H1 (cell line): ENCODE measurements around the gene HS3ST1. TPM values are rescaled to one million over a fixed set of nuclear protein-coding genes. Genes with fewer than 3 reads are reported as not detected.

Source experiments
- CTCF ChIA-PET: fragments of 300-600 bp; sonication (Branson Sonifier 250); formaldehyde crosslinking; loops from one replicate; lab custom pipeline; 2021; ENCODE audit not compliant: partially characterized antibody; lab: Charles Lee
- POLR2A ChIA-PET: fragments of 300-600 bp; sonication (Branson Sonifier 250); formaldehyde crosslinking; loops from one replicate; lab custom pipeline; 2021; ENCODE audit warnings: inconsistent platforms; ENCODE audit not compliant: partially characterized antibody; lab: Charles Lee
- DNase-seq, 2 experiments: peaks; one replicate each; pipeline versions ENCODE4 v3.0.0 to v3.0.0-alpha.2; 2010 to 2022; ENCODE audit warnings: low spot score in 2 of 2, low read depth in 1 of 2, mixed read lengths in 1 of 2
- FAIRE-seq: peaks from 2 replicates; lab custom pipeline; 2011; peaks lifted over from hg19 to GRCh38; lab: Jason Lieb, UNC
- H2AFZ ChIP-seq: 2 replicates; pipeline ENCODE4 v1.8.1; 2012; ENCODE audit warnings: low read length, inconsistent platforms
- H2AK5ac ChIP-seq: 2 replicates; pipeline ENCODE4 v1.6.1; 2013; ENCODE audit warnings: low read depth, low read length
- H2BK120ac ChIP-seq: replicated peaks from 2 replicates; pipeline ENCODE3; 2013; ENCODE audit warnings: low read depth, low read length, inconsistent platforms
- H2BK12ac ChIP-seq: 2 replicates; pipeline ENCODE4 v1.6.1; 2013; ENCODE audit warnings: low read depth, low read length
- H2BK15ac ChIP-seq: 2 replicates; pipeline ENCODE4 v1.6.1; 2013; ENCODE audit warnings: low read length
- H2BK20ac ChIP-seq: 2 replicates; pipeline ENCODE4 v1.6.1; 2013; ENCODE audit warnings: low read length
- H2BK5ac ChIP-seq: 2 replicates; pipeline ENCODE4 v1.6.1; 2013; ENCODE audit warnings: low read depth, low read length
- H3K14ac ChIP-seq: 2 replicates; pipeline ENCODE4 v1.6.1; 2013; ENCODE audit warnings: inconsistent platforms; ENCODE audit not compliant: insufficient read length
- H3K18ac ChIP-seq: 2 replicates; pipeline ENCODE4 v1.6.1; 2013; ENCODE audit warnings: low read length; ENCODE audit errors: extremely low read depth
- H3K23ac ChIP-seq: 2 replicates; pipeline ENCODE4 v1.6.1; 2013; ENCODE audit warnings: inconsistent platforms; ENCODE audit not compliant: insufficient read length
- H3K23me2 ChIP-seq: 2 replicates; pipeline ENCODE4 v1.6.1; 2013; ENCODE audit warnings: low read depth, low read length
- H3K27ac ChIP-seq: 2 replicates; pipeline ENCODE4 v1.6.1; 2011; ENCODE audit warnings: low read depth, low read length, inconsistent platforms
- H3K27me3 ChIP-seq, 4 experiments: replicated peaks in 1 of 4; 1 replicate in 1 of 4; 2 replicates in 3 of 4; pipeline versions ENCODE4 v1.6.1 to v1.8.1; 2011 to 2013; ENCODE audit warnings: low read length in 3 of 4, mild to moderate bottlenecking in 3 of 4, inconsistent platforms in 2 of 4, mixed read lengths in 2 of 4, moderate library complexity in 1 of 4; ENCODE audit not compliant: control insufficient read depth in 3 of 4, insufficient read depth in 3 of 4; ENCODE audit errors: extremely low read depth in 1 of 4
- H3K36me3 ChIP-seq, 4 experiments: 2 replicates each; pipeline versions ENCODE4 v1.6.1 to v1.8.1; 2011 to 2013; ENCODE audit warnings: mild to moderate bottlenecking in 4 of 4, low read length in 3 of 4, moderate library complexity in 2 of 4, control low read depth in 1 of 4, inconsistent platforms in 1 of 4; ENCODE audit not compliant: insufficient read depth in 4 of 4, control insufficient read depth in 2 of 4
- H3K4ac ChIP-seq: replicated peaks from 2 replicates; pipeline ENCODE3; 2013; ENCODE audit warnings: low read length, low read depth, mixed read lengths, inconsistent platforms; ENCODE audit not compliant: insufficient read length
- H3K4me1 ChIP-seq, 4 experiments: replicated peaks in 1 of 4; 1 replicate in 1 of 4; 2 replicates in 3 of 4; pipeline versions ENCODE4 v1.6.1 to v1.8.1; 2011 to 2013; ENCODE audit warnings: low read length in 3 of 4, inconsistent platforms in 2 of 4, mixed read lengths in 1 of 4; ENCODE audit not compliant: insufficient read depth in 4 of 4, control insufficient read depth in 3 of 4
- H3K4me2 ChIP-seq, 2 experiments: 2 replicates each; pipeline versions ENCODE4 v1.6.1 to v1.8.1; 2011 to 2013; ENCODE audit warnings: low read depth in 2 of 2, low read length in 2 of 2, control low read depth in 1 of 2, inconsistent platforms in 1 of 2, mild to moderate bottlenecking in 1 of 2; ENCODE audit not compliant: insufficient read depth in 1 of 2
- H3K4me3 ChIP-seq, 4 experiments: fragments of 200-600, 300-600 bp in 1 of 4; sonication (generic), shearing (Covaris generic), sonication (Bioruptor Twin) in 1 of 4; 2 replicates each; pipeline versions ENCODE4 v1.5.1 to v1.8.1; 2011 to 2016; ENCODE audit warnings: low read length in 4 of 4, low read depth in 3 of 4, control low read depth in 2 of 4, inconsistent platforms in 2 of 4, mild to moderate bottlenecking in 2 of 4, mixed read lengths in 1 of 4, moderate library complexity in 1 of 4; ENCODE audit not compliant: insufficient read depth in 2 of 4; ENCODE audit errors: extremely low read depth in 1 of 4
- H3K56ac ChIP-seq: replicated peaks from 2 replicates; pipeline ENCODE3; 2013; ENCODE audit warnings: low read depth, mild to moderate bottlenecking, mixed read lengths, low read length, inconsistent platforms; ENCODE audit not compliant: insufficient read length
- H3K79me1 ChIP-seq: 2 replicates; pipeline ENCODE4 v1.6.1; 2013; ENCODE audit warnings: low read depth, low read length, control low read depth
- H3K79me2 ChIP-seq, 2 experiments: 2 replicates each; pipeline versions ENCODE4 v1.6.1 to v1.8.1; 2012 to 2013; ENCODE audit warnings: low read length in 2 of 2, mild to moderate bottlenecking in 2 of 2, inconsistent platforms in 1 of 2; ENCODE audit not compliant: insufficient read depth in 2 of 2, control insufficient read depth in 1 of 2
- H3K9ac ChIP-seq, 4 experiments: replicated peaks in 1 of 4; 1 replicate in 1 of 4; 2 replicates in 3 of 4; pipeline versions ENCODE4 v1.6.1 to v1.8.1; 2011 to 2013; ENCODE audit warnings: low read depth in 3 of 4, low read length in 3 of 4, control low read depth in 2 of 4, mild to moderate bottlenecking in 2 of 4, moderate library complexity in 2 of 4, inconsistent platforms in 1 of 4; ENCODE audit errors: extremely low read depth in 1 of 4
- H3K9me3 ChIP-seq, 2 experiments: 2 replicates each; pipeline versions ENCODE4 v1.6.1 to v1.8.1; 2012 to 2013; ENCODE audit warnings: mild to moderate bottlenecking in 2 of 2, moderate library complexity in 2 of 2, control low read depth in 1 of 2, inconsistent platforms in 1 of 2, low read depth in 1 of 2, low read length in 1 of 2, mixed read lengths in 1 of 2; ENCODE audit not compliant: insufficient read depth in 2 of 2
- H4K20me1 ChIP-seq, 2 experiments: replicated peaks in 1 of 2; 2 replicates each; pipeline versions ENCODE3 to v1.8.1; 2011 to 2013; ENCODE audit warnings: inconsistent platforms in 2 of 2, low read length in 2 of 2, mild to moderate bottlenecking in 1 of 2; ENCODE audit not compliant: insufficient read depth in 2 of 2, control insufficient read depth in 1 of 2
- H4K5ac ChIP-seq: 2 replicates; pipeline ENCODE4 v1.6.1; 2013; ENCODE audit warnings: low read length, low read depth, mixed read lengths, inconsistent platforms; ENCODE audit not compliant: insufficient read length
- H4K8ac ChIP-seq: 2 replicates; pipeline ENCODE4 v1.8.0; 2013; ENCODE audit warnings: mild to moderate bottlenecking, moderate library complexity, low read length, inconsistent platforms; ENCODE audit not compliant: insufficient read depth; ENCODE audit errors: extremely low read depth
- H4K91ac ChIP-seq: replicated peaks from 2 replicates; pipeline ENCODE3; 2013; ENCODE audit warnings: low read length, mixed read lengths, inconsistent platforms; ENCODE audit not compliant: insufficient read length
- ATF2 ChIP-seq: IDR thresholded peaks from 2 replicates; pipeline ENCODE4 v1.6.1; 2012; ENCODE audit warnings: low read length, inconsistent platforms
- ATF3 ChIP-seq: IDR thresholded peaks from 2 replicates; pipeline ENCODE4 v1.6.1; 2011; ENCODE audit warnings: low read depth, mild to moderate bottlenecking, low read length; ENCODE audit not compliant: insufficient read depth
- CHD2 ChIP-seq: IDR thresholded peaks from 2 replicates; pipeline ENCODE4 v1.6.1; 2012; ENCODE audit warnings: low read length, improper control_type of control experiment
- E2F6 ChIP-seq: IDR thresholded peaks from 2 replicates; pipeline ENCODE4 v1.6.1; 2012; ENCODE audit warnings: inconsistent platforms
- EGR1 ChIP-seq: IDR thresholded peaks from 2 replicates; pipeline ENCODE4 v1.6.1; 2011; ENCODE audit warnings: low read depth, low read length, borderline replicate concordance
- HDAC2 ChIP-seq, 2 experiments: fragments of 300-600 bp in 1 of 2; sonication (generic) in 1 of 2; IDR thresholded peaks; 2 replicates each; pipeline ENCODE4 v1.6.1; 2011 to 2012; ENCODE audit warnings: low read depth in 2 of 2, low read length in 2 of 2, mild to moderate bottlenecking in 2 of 2, moderate library complexity in 2 of 2, borderline replicate concordance in 1 of 2, inconsistent platforms in 1 of 2
- NRF1 ChIP-seq: IDR thresholded peaks from 2 replicates; pipeline ENCODE4 v1.6.1; 2011; ENCODE audit warnings: mild to moderate bottlenecking, low read depth, low read length, improper control_type of control experiment
- POLR2A ChIP-seq, 2 experiments: IDR thresholded peaks; 1 replicate in 1 of 2; 2 replicates in 1 of 2; pipeline ENCODE4 v1.6.1; 2011; ENCODE audit warnings: low read depth in 2 of 2, low read length in 2 of 2, mild to moderate bottlenecking in 2 of 2; ENCODE audit errors: control extremely low read depth in 1 of 2
- RXRA ChIP-seq: IDR thresholded peaks from 2 replicates; pipeline ENCODE4 v1.6.1; 2011; ENCODE audit warnings: low read depth, mild to moderate bottlenecking, low read length, moderate library complexity; ENCODE audit not compliant: insufficient read depth
- SP4 ChIP-seq: IDR thresholded peaks from 2 replicates; pipeline ENCODE4 v1.6.1; 2012; ENCODE audit warnings: low read length, inconsistent platforms
- TAF1 ChIP-seq: IDR thresholded peaks from 2 replicates; pipeline ENCODE4 v1.6.1; 2011; ENCODE audit warnings: mild to moderate bottlenecking, low read depth, low read length
- TBP ChIP-seq: IDR thresholded peaks from 2 replicates; pipeline ENCODE4 v1.6.1; 2011; ENCODE audit warnings: low read depth, low read length, improper control_type of control experiment
- WGBS, 2 experiments: shearing (Covaris generic) in 1 of 2; methylation state at CpG; one replicate each; pipeline versions ENCODE4 v1.1.6 to v1.1.7; 2013 to 2015; ENCODE audit warnings: low lambda C conversion rate in 2 of 2, mixed read lengths in 2 of 2, inconsistent platforms in 1 of 2, low coverage in 1 of 2, missing lambda C conversion rate in 1 of 2; ENCODE audit not compliant: insufficient replicate concordance in 2 of 2, insufficient coverage in 1 of 2, insufficient read length in 1 of 2; ENCODE audit errors: extremely low coverage in 1 of 2, missing lambda C conversion rate in 1 of 2; 5-methylcytosine and 5-hydroxymethylcytosine counted together
- polyA plus RNA-seq, 7 experiments: library from polyadenylated mRNA; depleted of rRNA in 3 of 7; stranded (reverse) in 5 of 7; unstranded in 2 of 7; fragments of >200 nt in 5 of 7; fragments of 200-250 nt in 2 of 7; gene quantifications; 1 replicate in 5 of 7; 2 replicates in 1 of 7; 4 replicates in 1 of 7; pipeline versions ENCODE4 v1.2.1 to v1.2.3, GENCODE V29; 2011 to 2013; ENCODE audit warnings: missing spikeins in 2 of 7, mixed read lengths in 2 of 7
- total RNA-seq: library from RNA; stranded (reverse); fragmentation: NEBNext Ultra II Directional; extraction: Animal tissue kit (Norgen Biotek cat#: 25700); gene quantifications from 2 replicates; pipeline ENCODE4 v1.2.1, GENCODE V29; 2021

The HS3ST1 gene
- total and polyA plus RNA-seq, 2 of the 8 experiments (the other 6 are each of a cell fraction or from before 2014, with no cell fraction given) = 0.50 to 1.5 TPM

- H3K23me2 ChIP-seq = no peaks in the 10 kb centered on the region
- H2BK5ac ChIP-seq = no peak overlapping the region
- no peak overlapping the region for H2BK20ac ChIP-seq
- H3K27ac ChIP-seq = no peak overlapping the region
- H2AK5ac ChIP-seq = no peak overlapping the region
- no peak overlapping the region for H3K18ac ChIP-seq
- H3K4me3 ChIP-seq = no peak overlapping the region
- no peak overlapping the region for H2AFZ ChIP-seq
- no peak overlapping the region for H2BK15ac ChIP-seq
- no peak overlapping the region for H2BK120ac ChIP-seq
- DNase-seq (no peak), FAIRE-seq (no peak)
- H4K91ac ChIP-seq = no peak overlapping the region
- H3K9ac ChIP-seq = no peak overlapping the region
- H3K4me2 ChIP-seq = no peak overlapping the region
- no peak overlapping the region for H4K8ac ChIP-seq
- H3K23ac ChIP-seq = no peak overlapping the region
- POLR2A ChIA-PET = no interaction called here
- no peaks in the 10 kb centered on the region for H3K79me1 ChIP-seq
- no peaks in the 10 kb centered on the region for H4K20me1 ChIP-seq
- H3K27me3 ChIP-seq = no peaks in the 10 kb centered on the region
- no peaks in the 10 kb centered on the region for H3K36me3 ChIP-seq
- no peak overlapping the region for H2BK12ac ChIP-seq
- WGBS, 2 experiments = 83% methylated on average over 7 of the region's 7 CpGs; no CpG with 5 or more reads in 1 of the 2 experiments
- no peak overlapping the region for H3K4ac ChIP-seq
- no peak overlapping the region for H4K5ac ChIP-seq
- no peak overlapping the region for H3K56ac ChIP-seq
- no peaks in the 10 kb centered on the region for H3K9me3 ChIP-seq
- no peaks in the 10 kb centered on the region for H3K79me2 ChIP-seq
- no peak overlapping the region for H3K14ac ChIP-seq
- CTCF ChIA-PET = interaction anchor here (1.6 kb wide), 1 partner anchor 13 kb away, joined by 4 read pairs; no protein-coding TSS in a partner anchor
- H3K4me1 ChIP-seq = no peaks in the 10 kb centered on the region
- TF ChIP-seq POLR2A (IDR thresholded peaks at IDR 0.05; ENCODE audit: control extremely low read depth in 1 of 2, low read depth in 2 of 2, low read length in 2 of 2) = no peak
- no peak for TF ChIP-seq SP4
- no peak for TF ChIP-seq EGR1
- no peak for TF ChIP-seq E2F6
- TF ChIP-seq HDAC2 (IDR thresholded peaks at IDR 0.05; ENCODE audit: borderline replicate concordance in 1 of 2, low read depth in 2 of 2, low read length in 2 of 2) = no peak
- no peak for TF ChIP-seq CHD2
- TF ChIP-seq TBP = no peak
- TF ChIP-seq ATF2 = no peak
- no peak for TF ChIP-seq TAF1
- no peak for TF ChIP-seq RXRA
- TF ChIP-seq ATF3 = no peak
- TF ChIP-seq NRF1 = no peak
Measured at GRCh38 chr4:11376146-11376545, 52.5 kb downstream of the HS3ST1 start.
